Activated CD4-positive, alpha-beta T cell treated with anti-CD3 and anti-CD28 coated beads for 36 hours (primary cell): ENCODE data around the gene ZNF860. TPM values are rescaled to one million over a fixed set of nuclear protein-coding genes. Genes with fewer than 3 reads are reported as not detected.
"Not testable (repeated sequence)": the region's sequence is repeated elsewhere in the genome, so short reads cannot be mapped to it uniquely, and the experiment has no call there.

Experiments
- ATAC-seq: fragments of 200-7000 bp; cut with Tn5 transposase; one replicate; pipeline ENCODE4 v1.10.0; 2021; ENCODE audit warnings: mild to moderate bottlenecking, moderate library complexity
- CTCF ChIA-PET: fragments of 350-600 bp; sonication (Branson Sonifier 250); formaldehyde crosslinking; loops from one replicate; lab custom pipeline; 2021; ENCODE audit warnings: antibody characterized with exemption; lab: Charles Lee
- POLR2A ChIA-PET: fragments of 350-600 bp; sonication (Branson Sonifier 250); formaldehyde crosslinking; loops from one replicate; lab custom pipeline; 2021; ENCODE audit warnings: antibody characterized with exemption, inconsistent platforms; lab: Charles Lee
- DNase-seq: peaks from one replicate; pipeline ENCODE4 v3.0.0-alpha.2; 2020
- H3K27ac Mint-ChIP-seq: one replicate; pipeline ENCODE4 v1.8.0; 2021; ENCODE audit warnings: mixed read lengths
- H3K27me3 Mint-ChIP-seq: one replicate; pipeline ENCODE4 v1.8.0; 2021; ENCODE audit warnings: mixed read lengths
- H3K36me3 Mint-ChIP-seq: one replicate; pipeline ENCODE4 v1.8.0; 2021; ENCODE audit warnings: low read depth, mixed read lengths
- H3K4me1 Mint-ChIP-seq: one replicate; pipeline ENCODE4 v1.8.0; 2021; ENCODE audit warnings: mixed read lengths
- H3K4me3 Mint-ChIP-seq: one replicate; pipeline ENCODE4 v1.8.0; 2021; ENCODE audit warnings: mild to moderate bottlenecking, moderate library complexity, mixed read lengths
- H3K9me3 Mint-ChIP-seq: one replicate; pipeline ENCODE4 v1.8.0; 2021; ENCODE audit warnings: low read depth, mixed read lengths
- intact Hi-C, 2 experiments: fragments of 100-400 bp; cut with DNase I in 1 of 2; cut with micrococcal nuclease in 1 of 2; formaldehyde crosslinking; loops; one replicate each; pipeline versions ENCODE4 v1.14.2 to v1.15.1; 2022 to 2024; cut with DNase I, micrococcal nuclease
- total RNA-seq, 2 experiments: library from RNA; stranded (reverse); gene quantifications; one replicate each; pipeline ENCODE4 v1.2.3, GENCODE V29; 2021

Gene ZNF860
- total RNA-seq, 2 experiments from 2014 or later: 0.11 to 0.30 TPM

DNA sequence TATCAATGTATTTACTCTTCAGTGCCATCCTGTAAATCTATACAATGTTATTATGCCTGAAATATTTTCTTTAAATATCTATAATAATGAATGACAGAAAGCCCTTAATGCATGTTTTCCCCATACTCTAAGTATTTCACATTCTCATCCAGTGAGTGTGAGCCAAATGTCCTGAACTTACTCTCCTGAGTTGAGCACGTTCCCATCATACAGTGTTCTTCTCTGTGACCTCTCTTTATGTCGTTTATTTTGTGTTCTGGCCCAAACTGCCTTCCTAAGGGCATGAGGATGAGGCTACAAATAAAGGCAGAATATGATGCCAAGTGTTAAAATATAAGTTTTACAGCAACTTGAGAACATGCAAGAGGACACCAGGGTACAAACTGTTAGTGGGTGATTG is 3.8 kb upstream of the ZNF860 start:
- no peaks in the 10 kb centered on the region for H3K9me3 Mint-ChIP-seq
- POLR2A ChIA-PET: no interaction called here
- CTCF ChIA-PET: no interaction called here
- H3K4me3 Mint-ChIP-seq: no peak overlapping the region
- H3K27ac Mint-ChIP-seq: no peak overlapping the region
- H3K36me3 Mint-ChIP-seq: peaks cover 10% of the 10 kb centered on the region
- peaks cover 20% of the 10 kb centered on the region for H3K4me1 Mint-ChIP-seq
- DNase-seq (no peak), ATAC-seq (no peak)
- intact Hi-C loops: loop anchor here (2.0 to 10.0 kb wide), 3 partner anchors 205 to 873 kb away; no protein-coding TSS in a partner anchor
- H3K27me3 Mint-ChIP-seq: peaks cover 42% of the 10 kb centered on the region

DNA sequence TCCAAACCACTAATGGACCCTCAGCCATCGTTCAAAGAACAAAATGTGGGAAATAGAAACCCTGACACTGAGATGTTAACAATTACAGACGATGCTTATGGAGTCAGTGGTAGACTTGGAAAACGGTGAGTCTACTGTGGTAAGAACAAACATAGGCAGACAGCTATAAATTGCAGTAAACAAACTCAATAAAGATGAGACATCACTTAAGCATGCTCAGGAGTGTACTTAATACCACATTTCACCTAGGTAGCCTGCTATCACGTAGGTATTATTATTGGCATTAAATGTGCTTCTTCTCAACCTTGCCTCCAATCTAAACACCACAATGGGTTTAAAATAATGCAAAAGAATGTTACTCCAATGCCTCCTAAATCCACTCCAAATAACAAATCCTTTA is 3.0 kb upstream of the ZNF860 start:
- CTCF ChIA-PET: interaction anchor here (0.6 kb wide), 2 partner anchors 116 to 257 kb away, joined by 3 read pairs; no protein-coding TSS in a partner anchor
- ATAC-seq: no peak
- no peak for DNase-seq
- Mint-ChIP-seq H3K4me1 (peaks cover 20% of the 10 kb centered on the region), H3K27ac (peak overlapping the region; percentile 77), H3K9me3 (no peaks in the 10 kb centered on the region), H3K27me3 (peaks cover 46% of the 10 kb centered on the region), H3K36me3 (peaks cover 10% of the 10 kb centered on the region), H3K4me3 (peak overlapping the region; percentile 28)
- POLR2A ChIA-PET: no interaction called here
- intact Hi-C loops: loop anchor here (2.0 to 10.0 kb wide), 3 partner anchors 206 to 874 kb away; no protein-coding TSS in a partner anchor

DNA sequence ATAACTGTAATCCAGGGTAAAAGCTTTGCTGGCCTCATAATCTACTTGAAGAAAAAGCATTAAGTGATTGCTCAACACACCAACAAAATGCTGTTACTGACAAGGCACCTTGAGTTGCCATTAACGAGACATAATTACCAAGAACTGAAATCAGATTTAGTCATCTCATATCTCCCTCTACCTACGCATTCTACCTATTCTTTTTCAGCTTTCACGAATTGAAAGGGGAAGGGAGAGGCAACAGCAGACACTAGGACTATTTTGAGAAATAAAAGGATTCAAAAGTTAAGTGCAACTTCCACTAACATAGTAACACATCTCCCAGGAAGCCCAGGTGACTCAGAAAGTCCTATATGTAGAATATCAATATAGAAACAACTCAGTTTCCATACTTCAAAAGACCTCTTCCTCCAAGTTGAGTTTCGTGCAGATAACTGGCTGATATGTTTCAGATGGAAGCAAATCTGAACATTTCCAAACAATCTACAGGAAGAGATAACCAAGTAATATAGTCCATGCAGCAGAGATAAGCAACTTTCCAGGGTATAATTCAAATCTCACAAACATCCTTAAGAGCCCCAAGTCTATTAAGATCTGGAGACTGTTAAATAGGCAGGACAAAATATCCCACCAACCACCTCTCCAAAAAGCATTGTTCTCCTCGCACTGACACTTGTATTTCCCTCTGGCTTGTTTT is 2.4 kb upstream of the ZNF860 start:
- peak overlapping the region; percentile 77 for H3K27ac Mint-ChIP-seq
- H3K27me3 Mint-ChIP-seq: peaks cover 48% of the 10 kb centered on the region
- H3K36me3 Mint-ChIP-seq: peaks cover 10% of the 10 kb centered on the region
- no peak for DNase-seq
- CTCF ChIA-PET: interaction anchor here (0.6 kb wide), 2 partner anchors 117 to 258 kb away, joined by 3 read pairs; no protein-coding TSS in a partner anchor
- peak overlapping the region; percentile 61 for H3K4me3 Mint-ChIP-seq
- POLR2A ChIA-PET: no interaction called here
- H3K4me1 Mint-ChIP-seq: peaks cover 20% of the 10 kb centered on the region
- intact Hi-C loops: loop anchor here (1.0 to 10.0 kb wide), 5 partner anchors 52 to 874 kb away; partner anchors contain the start of gene GPD1L (in 1 of the 2)
- no peaks in the 10 kb centered on the region for H3K9me3 Mint-ChIP-seq
- peak; percentile 78 for ATAC-seq

DNA sequence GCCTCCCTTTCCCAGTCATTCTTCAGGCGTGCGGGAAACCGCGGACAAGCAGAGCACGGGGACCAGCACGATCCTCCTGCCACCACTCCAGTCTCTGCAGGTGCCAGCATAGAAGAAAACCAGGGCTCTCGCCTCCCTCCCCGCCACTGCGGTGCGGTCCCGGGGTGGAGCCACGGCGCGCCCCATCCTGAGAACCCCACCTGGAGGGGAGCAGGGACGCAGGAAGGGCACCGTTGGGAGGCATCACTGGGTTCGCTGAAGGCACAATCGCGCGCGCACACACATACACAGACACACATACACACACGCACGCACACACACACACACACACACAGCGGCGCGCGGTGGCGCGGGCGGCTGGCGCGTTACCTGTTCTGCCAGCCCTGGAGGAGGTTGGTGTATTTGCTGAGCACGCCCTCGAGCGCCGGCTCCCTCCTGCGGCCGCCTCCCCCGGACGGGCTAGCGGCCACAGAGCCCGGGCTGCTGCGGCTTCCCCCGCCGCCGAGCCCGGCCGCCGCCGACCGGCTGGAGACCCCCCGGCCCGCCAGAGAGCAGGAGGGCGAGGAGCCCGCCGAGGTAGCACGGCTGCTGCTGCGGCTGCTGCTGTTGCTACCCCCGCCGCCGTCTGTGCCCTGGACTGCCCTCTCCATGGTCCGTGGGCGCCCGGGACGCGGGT is 882 bp upstream of the ZNF860 start:
- Mint-ChIP-seq H3K36me3 (peaks cover 10% of the 10 kb centered on the region), H3K27ac (peak overlapping the region; percentile 53), H3K9me3 (no peaks in the 10 kb centered on the region), H3K4me1 (peaks cover 20% of the 10 kb centered on the region), H3K4me3 (peak overlapping the region; percentile 61), H3K27me3 (peaks cover 40% of the 10 kb centered on the region)
- peak; percentile 70 for DNase-seq
- ChIA-PET POLR2A (no interaction called here), CTCF (no interaction called here)
- peak; percentile 48 for ATAC-seq
- intact Hi-C loops: loop anchor here (1.0 to 5.0 kb wide), 2 partner anchors 134 to 208 kb away; no protein-coding TSS in a partner anchor

DNA sequence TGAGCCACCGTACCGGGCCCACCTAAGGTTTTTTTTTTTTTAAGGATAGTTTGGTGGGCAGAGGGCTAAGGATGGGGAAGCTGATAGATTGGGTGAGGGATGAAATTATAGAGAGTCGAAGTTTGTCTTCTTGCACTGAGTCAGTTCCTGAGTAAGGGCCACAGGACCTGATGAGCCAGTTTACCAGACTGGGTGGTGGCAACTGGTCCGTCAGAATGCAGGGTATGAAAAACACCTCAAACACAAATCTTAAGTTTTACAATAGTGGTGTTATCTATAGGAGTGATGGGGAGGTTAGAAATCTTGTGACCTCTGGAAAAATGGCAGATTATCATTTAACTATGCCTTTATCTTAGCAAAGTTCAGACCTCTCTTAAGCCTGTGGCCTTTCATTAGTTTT is 2.8 kb downstream of the ZNF860 start:
- Mint-ChIP-seq H3K4me3 (no peak overlapping the region), H3K27ac (no peak overlapping the region), H3K27me3 (peaks cover 24% of the 10 kb centered on the region), H3K9me3 (no peaks in the 10 kb centered on the region), H3K4me1 (peaks cover 4% of the 10 kb centered on the region), H3K36me3 (no peaks in the 10 kb centered on the region)
- no peak for ATAC-seq
- intact Hi-C loops: loop anchor here in 1 of 2 experiments (5.0 kb wide), 1 partner anchor 212 kb away; no protein-coding TSS in a partner anchor
- CTCF ChIA-PET: no interaction called here
- POLR2A ChIA-PET: no interaction called here
- DNase-seq: no peak

DNA sequence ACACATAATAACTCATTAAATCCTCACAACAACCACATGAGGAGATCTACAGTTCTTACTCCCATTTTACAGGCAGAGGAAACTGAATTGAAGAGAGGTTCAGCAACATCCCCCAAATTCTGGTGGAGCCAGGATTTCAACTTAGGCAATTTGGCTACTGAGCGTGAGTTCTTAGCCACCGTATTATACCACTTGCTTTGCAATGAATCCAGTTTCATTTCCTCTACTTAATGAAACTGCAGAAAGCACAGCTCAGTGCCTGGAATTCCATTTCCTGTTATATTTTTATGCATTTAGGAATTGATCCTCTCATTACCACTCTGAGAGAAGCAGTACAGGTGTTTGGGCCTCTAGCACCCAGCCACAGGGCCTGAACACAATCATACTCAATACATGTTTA is 4.3 kb downstream of the ZNF860 start:
- ChIA-PET CTCF (interaction anchor here (1.7 kb wide), 1 partner anchor 33 kb away, joined by 7 read pairs; no protein-coding TSS in a partner anchor), POLR2A (no interaction called here)
- Mint-ChIP-seq H3K36me3 (no peaks in the 10 kb centered on the region), H3K9me3 (no peaks in the 10 kb centered on the region), H3K4me1 (no peaks in the 10 kb centered on the region), H3K27ac (no peak overlapping the region), H3K4me3 (no peak overlapping the region), H3K27me3 (peaks cover 20% of the 10 kb centered on the region)
- ATAC-seq (no peak), DNase-seq (no peak)
- intact Hi-C loops: no loop called here

DNA sequence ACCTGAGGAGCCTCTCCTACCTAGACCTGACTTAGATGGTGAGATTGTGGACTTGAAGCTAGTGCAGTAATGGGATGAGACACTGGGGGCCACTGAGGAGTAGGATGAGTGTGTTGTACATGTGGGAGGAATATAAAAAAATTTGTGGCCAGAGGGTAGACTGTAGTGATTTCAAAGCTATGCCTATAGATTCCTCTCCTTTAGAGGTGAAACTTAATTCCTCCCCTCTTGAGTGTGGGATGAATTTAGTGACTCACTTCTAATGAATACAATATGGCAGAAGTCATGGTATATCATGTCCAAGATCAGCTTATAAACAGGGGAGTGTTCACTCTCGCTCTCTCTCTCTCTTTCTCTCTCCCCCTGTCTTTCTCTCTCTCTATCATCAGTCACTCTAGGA is 6.7 kb downstream of the ZNF860 start:
- intact Hi-C loops: no loop called here
- Mint-ChIP-seq H3K27ac (no peak overlapping the region), H3K9me3 (peaks cover 2% of the 10 kb centered on the region), H3K27me3 (peaks cover 3% of the 10 kb centered on the region), H3K4me3 (no peak overlapping the region), H3K4me1 (no peaks in the 10 kb centered on the region), H3K36me3 (peaks cover 2% of the 10 kb centered on the region)
- ChIA-PET POLR2A (no interaction called here), CTCF (interaction anchor here (0.5 kb wide), 1 partner anchor 1692 kb away, joined by 3 read pairs; no protein-coding TSS in a partner anchor)
- ATAC-seq (no peak), DNase-seq (no peak)

DNA sequence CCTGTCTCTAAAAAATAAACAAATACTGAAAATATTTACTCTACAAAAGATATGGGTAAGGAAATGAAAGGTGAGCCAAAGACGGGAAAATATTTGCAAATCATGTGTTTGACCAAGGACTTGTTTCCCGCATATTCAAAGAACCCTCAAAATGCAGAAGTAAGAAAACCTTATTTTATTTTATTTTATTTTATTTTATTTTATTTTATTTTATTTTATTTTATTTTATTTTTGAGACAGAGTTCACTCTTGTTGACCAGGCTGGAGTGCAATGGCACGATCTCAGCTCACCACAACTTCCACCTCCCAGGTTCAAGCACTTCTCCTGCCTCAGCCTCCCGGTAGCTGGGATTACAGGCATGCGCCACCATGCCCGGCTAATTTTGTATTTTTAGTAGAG is 11.4 kb downstream of the ZNF860 start:
- H3K27ac Mint-ChIP-seq, H3K4me3 Mint-ChIP-seq, POLR2A ChIA-PET, H3K4me1 Mint-ChIP-seq, ATAC-seq, intact Hi-C loops, DNase-seq, H3K36me3 Mint-ChIP-seq, CTCF ChIA-PET, H3K9me3 Mint-ChIP-seq: not testable (repeated sequence)
- H3K27me3 Mint-ChIP-seq: peaks cover 19% of the 10 kb centered on the region

DNA sequence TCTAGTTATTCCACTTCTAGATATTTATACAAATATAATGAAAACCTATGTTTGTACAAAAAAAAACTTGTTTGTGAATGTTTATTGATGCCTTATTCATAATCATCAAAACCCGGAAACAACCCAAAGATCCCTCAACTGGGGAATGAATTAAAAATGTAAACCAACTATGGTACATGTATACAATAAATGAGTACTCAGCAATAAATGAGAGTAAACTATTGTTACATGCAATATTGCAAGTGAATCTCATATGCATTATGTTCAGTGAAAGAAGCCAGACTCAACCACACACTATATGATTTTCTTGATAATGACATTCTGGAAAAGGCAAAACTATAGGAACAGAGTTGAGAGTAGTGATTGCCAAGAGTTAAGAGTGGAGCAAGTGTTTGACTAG is 12.3 kb downstream of the ZNF860 start:
- H3K9me3 Mint-ChIP-seq: peaks cover 8% of the 10 kb centered on the region
- H3K36me3 Mint-ChIP-seq: peaks cover 2% of the 10 kb centered on the region
- ATAC-seq (no peak), DNase-seq (no peak)
- peaks cover 19% of the 10 kb centered on the region for H3K27me3 Mint-ChIP-seq
- no peak overlapping the region for H3K4me3 Mint-ChIP-seq
- ChIA-PET CTCF (interaction anchor here (0.5 kb wide), 1 partner anchor 420 kb away, joined by 3 read pairs; no protein-coding TSS in a partner anchor), POLR2A (no interaction called here)
- no peak overlapping the region for H3K27ac Mint-ChIP-seq
- intact Hi-C loops: no loop called here
- H3K4me1 Mint-ChIP-seq: peaks cover 8% of the 10 kb centered on the region

DNA sequence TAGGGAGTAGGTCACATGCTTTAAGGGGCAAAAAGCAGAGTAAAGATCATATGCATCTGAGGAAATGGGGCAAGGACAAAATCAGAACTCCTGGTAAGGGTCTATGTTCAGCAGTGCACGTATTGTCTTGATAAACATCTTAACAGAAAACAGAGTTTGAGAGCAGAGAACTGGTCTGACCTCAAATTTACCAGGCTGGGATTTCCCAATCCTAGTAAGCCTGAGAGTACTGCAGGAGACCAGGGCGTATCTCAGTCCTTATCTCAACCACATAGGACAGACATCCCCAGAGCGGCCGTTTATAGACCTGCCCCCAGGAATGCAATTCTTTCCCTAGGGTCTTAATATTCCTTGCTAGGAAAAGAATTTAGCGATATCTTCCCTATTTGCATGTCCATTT is 13.5 kb downstream of the ZNF860 start:
- CTCF ChIA-PET, H3K9me3 Mint-ChIP-seq, H3K36me3 Mint-ChIP-seq, ATAC-seq, H3K27ac Mint-ChIP-seq, DNase-seq, POLR2A ChIA-PET, H3K4me3 Mint-ChIP-seq, intact Hi-C loops, H3K4me1 Mint-ChIP-seq: not testable (repeated sequence)
- peaks cover 19% of the 10 kb centered on the region for H3K27me3 Mint-ChIP-seq

DNA sequence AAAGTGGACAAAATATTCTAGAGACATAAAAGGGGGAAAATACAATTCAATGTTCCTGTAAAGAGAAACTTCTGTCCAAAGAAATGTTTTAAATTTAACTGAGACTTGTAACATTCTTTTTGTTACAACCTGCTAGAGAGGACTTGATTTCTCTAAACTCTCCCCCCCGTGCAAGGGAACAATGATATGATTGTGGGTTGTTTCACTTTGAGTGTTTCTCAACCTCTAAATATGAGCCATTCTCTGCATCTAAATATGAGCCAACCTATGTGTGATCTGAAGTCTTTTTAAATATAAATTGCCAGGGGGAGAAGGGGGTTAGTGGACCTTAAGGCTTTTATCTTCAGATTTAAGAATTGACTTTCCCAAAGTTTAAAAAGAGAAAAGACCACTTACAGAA is 14.6 kb downstream of the ZNF860 start:
- Mint-ChIP-seq H3K36me3 (peaks cover 2% of the 10 kb centered on the region), H3K27me3 (peaks cover 21% of the 10 kb centered on the region), H3K9me3 (peaks cover 6% of the 10 kb centered on the region), H3K4me1 (peaks cover 8% of the 10 kb centered on the region), H3K4me3 (no peak overlapping the region), H3K27ac (no peak overlapping the region)
- DNase-seq (peak; percentile 16), ATAC-seq (peak; percentile 89)
- intact Hi-C loops: no loop called here
- ChIA-PET POLR2A (no interaction called here), CTCF (no interaction called here)
